ENCODE measurements around the gene TMEM150B. TPM values are rescaled to one million over a fixed set of nuclear protein-coding genes. Genes with fewer than 3 reads are reported as not detected.

The TMEM150B gene
- total and polyA plus RNA-seq, 9 of the 15 experiments (the other 6 are each of a cell fraction or from before 2014, with no cell fraction given), result 0.47 to 1.3 (median 0.74) TPM; not detected in 2

GRCh38 chr19:55354698-55355212 is 29.6 kb upstream of the TMEM150B start, which contains the start of gene COX6B2 (continued):
- TF ChIP-seq ZMIZ1 (IDR thresholded peaks at IDR 0.05; ENCODE audit: low read depth in 2 of 2, low read length in 2 of 2) (no peak), NFYB (IDR thresholded peaks at IDR 0.05; ENCODE audit: extremely low read depth, insufficient read length) (peak; percentile 46)

GRCh38 chr19:55353803-55354697 is 28.9 kb upstream of the TMEM150B start:
- in situ Hi-C loops (cut with MboI), result no loop called here
- CTCF ChIA-PET (ENCODE audit: low intra/inter-chr PET ratio), result no interaction called here
- peak overlapping the region; percentile 50 to 92 for H3K9ac ChIP-seq (ENCODE audit: insufficient read depth in 1 of 2, low read depth in 2 of 2, low read length in 2 of 2)
- peak; percentile 22; the same call in 1 of the 2 replicates for TF ChIP-seq PHF8 (IDR thresholded peaks at IDR 0.05; ENCODE audit: borderline replicate concordance, low read length)
- no peak for TF ChIP-seq PHF21A (IDR thresholded peaks at IDR 0.05; ENCODE audit: borderline replicate concordance, low read depth)
- TF ChIP-seq SP1 (CRISPR knock-in tag; IDR thresholded peaks at IDR 0.05), result peak; percentile 63
- no peak for TF ChIP-seq ZNF3 (CRISPR knock-in tag; IDR thresholded peaks at IDR 0.05)
- TF ChIP-seq BACH1 (tag; IDR thresholded peaks at IDR 0.05), result no peak
- TF ChIP-seq MCM5 (IDR thresholded peaks at IDR 0.05; ENCODE audit: low read depth), result no peak
- TF ChIP-seq CBX3 (IDR thresholded peaks at IDR 0.05; ENCODE audit: borderline replicate concordance in 1 of 2, low read length in 2 of 2), result no peak
- no peak for TF ChIP-seq ARID4B (CRISPR knock-in tag; IDR thresholded peaks at IDR 0.05)

More at GRCh38 chr19:55353803-55354697, 28.9 kb upstream of the TMEM150B start:
- BruUV-seq (replicated peaks), result no TSS peak
- H3K27ac ChIP-seq (ENCODE audit: extremely low read depth, low read depth, low read length), result peak overlapping the region; percentile 49; the same call in 2 of the 3 replicates
- H3K9me1 ChIP-seq (ENCODE audit: control insufficient read depth, insufficient read depth, low read length), result no peaks in the 10 kb centered on the region
- intact Hi-C loops (cut with micrococcal nuclease), result no loop called here
- H3K4me1 ChIP-seq (replicated peaks in 1 of 2; ENCODE audit: control insufficient read depth in 2 of 2, insufficient read depth in 2 of 2, low read length in 2 of 2), result peaks cover 4 to 50% of the 10 kb centered on the region in 2 experiments; a peak in 4 of 5 replicates
- H2AFZ ChIP-seq (ENCODE audit: low read depth, low read length), result peak overlapping the region; percentile 88
- H3K36me3 ChIP-seq (ENCODE audit: control insufficient read depth, insufficient read depth, low read length), result no peaks in the 10 kb centered on the region
- no peaks in the 10 kb centered on the region for H3K79me2 ChIP-seq (ENCODE audit: control insufficient read depth, insufficient read depth, low read length)
- POLR2A ChIA-PET, result interaction anchor here (0.9 to 2.4 kb wide), 4 partner anchors 13 to 83 kb away, joined by 3 to 11 read pairs (median 5); partner anchors contain the start of genes KMT5C and UBE2S
- peaks cover 6% of the 10 kb centered on the region; the same call in 1 of the 2 replicates for H4K20me1 ChIP-seq (replicated peaks; ENCODE audit: control insufficient read depth, insufficient read depth, low read length)
- peak; percentile 82 to 97 (median 97) for DNase-seq (ENCODE audit: extremely low read depth in 1 of 4, low spot score in 3 of 4)
- H3K27me3 ChIP-seq (ENCODE audit: control insufficient read depth in 2 of 2, insufficient read depth in 2 of 2, low read length in 2 of 2), result peaks cover 9 to 21% of the 10 kb centered on the region in 2 experiments; a peak in 4 of 5 replicates
- FAIRE-seq, result peak; percentile 81
- H3K4me2 ChIP-seq (ENCODE audit: insufficient read depth, low read length), result peak overlapping the region; percentile 85
- peak overlapping the region; percentile 64 for H3K4me3 ChIP-seq
- peak; percentile 96 for ATAC-seq
- H3K9me3 ChIP-seq (replicated peaks; ENCODE audit: control insufficient read depth, insufficient read depth, low read depth, low read length), result no peaks in the 10 kb centered on the region
- WGBS (ENCODE audit: insufficient coverage, low coverage, missing lambda C conversion rate), result 0% methylated on average over 14 of the region's 72 CpGs

All from K562 (cell line).